Liver (tissue), 9 donors: ENCODE results near the gene SMAD5. TPM values are rescaled to one million over a fixed set of nuclear protein-coding genes. Genes with fewer than 3 reads are reported as not detected.

ENCODE experiments used
- DNase-seq: peaks from one replicate; pipeline ENCODE4 v3.0.0-alpha.2; 2017; ENCODE audit warnings: low spot score
- H3K27ac ChIP-seq, 2 donors: one replicate each; pipeline ENCODE4 v1.7.0; 2013; ENCODE audit warnings: inconsistent platforms in 2 of 2, low read length in 2 of 2, control low read depth in 1 of 2, low read depth in 1 of 2, mild to moderate bottlenecking in 1 of 2
- H3K27me3 ChIP-seq, 4 donors: one replicate each; pipeline versions ENCODE4 v1.6.1 to v1.7.0; 2013; ENCODE audit warnings: low read length in 3 of 4, inconsistent platforms in 1 of 4, mild to moderate bottlenecking in 1 of 4, moderate library complexity in 1 of 4; ENCODE audit not compliant: control insufficient read depth in 4 of 4, insufficient read depth in 4 of 4
- H3K36me3 ChIP-seq, 4 donors: one replicate each; pipeline versions ENCODE4 v1.6.1 to v1.7.0; 2013; ENCODE audit warnings: low read length in 3 of 4, mild to moderate bottlenecking in 3 of 4, low read depth in 1 of 4, moderate library complexity in 1 of 4; ENCODE audit not compliant: control insufficient read depth in 4 of 4, insufficient read depth in 3 of 4
- H3K4me1 ChIP-seq, 4 donors: one replicate each; pipeline versions ENCODE4 v1.6.1 to v1.7.0; 2013; ENCODE audit warnings: low read length in 3 of 4, mild to moderate bottlenecking in 3 of 4, moderate library complexity in 1 of 4; ENCODE audit not compliant: control insufficient read depth in 4 of 4, insufficient read depth in 4 of 4
- H3K4me3 ChIP-seq, 3 donors: one replicate each; pipeline versions ENCODE4 v1.6.1 to v1.7.0; 2013; ENCODE audit warnings: low read length in 3 of 3, control low read depth in 1 of 3, low read depth in 1 of 3, mild to moderate bottlenecking in 1 of 3
- H3K9ac ChIP-seq, 2 donors: one replicate each; pipeline ENCODE4 v1.7.0; 2013; ENCODE audit warnings: low read length in 2 of 2, mild to moderate bottlenecking in 2 of 2, moderate library complexity in 2 of 2, control low read depth in 1 of 2, low read depth in 1 of 2
- H3K9me3 ChIP-seq, 4 donors: one replicate each; pipeline versions ENCODE4 v1.6.1 to v1.7.0; 2013; ENCODE audit warnings: low read length in 3 of 4; ENCODE audit not compliant: control insufficient read depth in 4 of 4
- GABPA ChIP-seq, 2 donors: IDR thresholded peaks in 1 of 2; conservative IDR thresholded peaks in 1 of 2; 2 replicates each; pipeline ENCODE4 v1.6.1; 2016; ENCODE audit warnings: antibody characterized with exemption in 2 of 2, mild to moderate bottlenecking in 1 of 2, moderate library complexity in 1 of 2
- HNF4A ChIP-seq, 2 donors: conservative IDR thresholded peaks; 2 replicates each; pipeline ENCODE4 v1.6.1; 2016; ENCODE audit warnings: antibody characterized with exemption in 2 of 2, mild to moderate bottlenecking in 2 of 2
- NR2F2 ChIP-seq: IDR thresholded peaks from 2 replicates; pipeline ENCODE4 v1.6.1; 2016; ENCODE audit warnings: antibody characterized with exemption
- RAD21 ChIP-seq, 2 donors: IDR thresholded peaks; 2 replicates each; pipeline ENCODE4 v1.6.1; 2016; ENCODE audit warnings: antibody characterized with exemption in 2 of 2, mild to moderate bottlenecking in 2 of 2
- RXRA ChIP-seq, 2 donors: IDR thresholded peaks; 2 replicates each; pipeline ENCODE4 v1.6.1; 2017 to 2018; ENCODE audit warnings: antibody characterized with exemption in 2 of 2, mild to moderate bottlenecking in 1 of 2
- SP1 ChIP-seq: IDR thresholded peaks from 2 replicates; pipeline ENCODE4 v1.6.1; 2018; ENCODE audit warnings: antibody characterized with exemption, mild to moderate bottlenecking
- WGBS: extraction: QIAGEN DNeasy Blood & Tissue Kit; methylation state at CpG from one replicate; pipeline ENCODE4 v1.1.7; 2013; 5-methylcytosine and 5-hydroxymethylcytosine counted together
- polyA plus RNA-seq, 2 donors: library from polyadenylated mRNA; stranded (reverse) in 1 of 2; unstranded in 1 of 2; fragments of 200-250 nt in 1 of 2; fragments of >200 nt in 1 of 2; fragmentation: Nextera tagmentation in 1 of 2; extraction: Ambion mirVana in 1 of 2; gene quantifications; one replicate each; pipeline versions ENCODE4 v1.2.1 to v1.2.3, GENCODE V29; 2013 to 2015
- total RNA-seq, 2 donors: library from RNA; depleted of rRNA; stranded (reverse); fragments of >200 nt; gene quantifications; one replicate each; pipeline ENCODE4 v1.2.3, GENCODE V29; 2014
- TF ChIP-seq, protein P1 (sequence below): IDR thresholded peaks from 2 replicates; pipeline ENCODE4 v1.6.1; 2016; ENCODE audit warnings: antibody characterized with exemption, mild to moderate bottlenecking
- TF ChIP-seq, protein P2 (sequence below): fragments of 150-350 bp; IDR thresholded peaks from 2 replicates; pipeline ENCODE4 v1.5.1; 2017; ENCODE audit warnings: improper control_type of control experiment, low read depth, low read length; ENCODE audit not compliant: missing input control
- donor health status: healthy.
- donor health status: healthy.
- donor health status: healthy.
- donor health status: healthy.
- donor health status: healthy.

Gene SMAD5
- total and polyA plus RNA-seq, 4 donors, result 5.9 to 42.0 (median 16.3) TPM

- TF ChIP-seq, protein P1, sequence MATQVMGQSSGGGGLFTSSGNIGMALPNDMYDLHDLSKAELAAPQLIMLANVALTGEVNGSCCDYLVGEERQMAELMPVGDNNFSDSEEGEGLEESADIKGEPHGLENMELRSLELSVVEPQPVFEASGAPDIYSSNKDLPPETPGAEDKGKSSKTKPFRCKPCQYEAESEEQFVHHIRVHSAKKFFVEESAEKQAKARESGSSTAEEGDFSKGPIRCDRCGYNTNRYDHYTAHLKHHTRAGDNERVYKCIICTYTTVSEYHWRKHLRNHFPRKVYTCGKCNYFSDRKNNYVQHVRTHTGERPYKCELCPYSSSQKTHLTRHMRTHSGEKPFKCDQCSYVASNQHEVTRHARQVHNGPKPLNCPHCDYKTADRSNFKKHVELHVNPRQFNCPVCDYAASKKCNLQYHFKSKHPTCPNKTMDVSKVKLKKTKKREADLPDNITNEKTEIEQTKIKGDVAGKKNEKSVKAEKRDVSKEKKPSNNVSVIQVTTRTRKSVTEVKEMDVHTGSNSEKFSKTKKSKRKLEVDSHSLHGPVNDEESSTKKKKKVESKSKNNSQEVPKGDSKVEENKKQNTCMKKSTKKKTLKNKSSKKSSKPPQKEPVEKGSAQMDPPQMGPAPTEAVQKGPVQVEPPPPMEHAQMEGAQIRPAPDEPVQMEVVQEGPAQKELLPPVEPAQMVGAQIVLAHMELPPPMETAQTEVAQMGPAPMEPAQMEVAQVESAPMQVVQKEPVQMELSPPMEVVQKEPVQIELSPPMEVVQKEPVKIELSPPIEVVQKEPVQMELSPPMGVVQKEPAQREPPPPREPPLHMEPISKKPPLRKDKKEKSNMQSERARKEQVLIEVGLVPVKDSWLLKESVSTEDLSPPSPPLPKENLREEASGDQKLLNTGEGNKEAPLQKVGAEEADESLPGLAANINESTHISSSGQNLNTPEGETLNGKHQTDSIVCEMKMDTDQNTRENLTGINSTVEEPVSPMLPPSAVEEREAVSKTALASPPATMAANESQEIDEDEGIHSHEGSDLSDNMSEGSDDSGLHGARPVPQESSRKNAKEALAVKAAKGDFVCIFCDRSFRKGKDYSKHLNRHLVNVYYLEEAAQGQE, result no peak
- TF ChIP-seq SP1, result no peak
Observed at GRCh38 chr5:136103118-136103517, 29.5 kb upstream of the SMAD5 start (continued).

DNA sequence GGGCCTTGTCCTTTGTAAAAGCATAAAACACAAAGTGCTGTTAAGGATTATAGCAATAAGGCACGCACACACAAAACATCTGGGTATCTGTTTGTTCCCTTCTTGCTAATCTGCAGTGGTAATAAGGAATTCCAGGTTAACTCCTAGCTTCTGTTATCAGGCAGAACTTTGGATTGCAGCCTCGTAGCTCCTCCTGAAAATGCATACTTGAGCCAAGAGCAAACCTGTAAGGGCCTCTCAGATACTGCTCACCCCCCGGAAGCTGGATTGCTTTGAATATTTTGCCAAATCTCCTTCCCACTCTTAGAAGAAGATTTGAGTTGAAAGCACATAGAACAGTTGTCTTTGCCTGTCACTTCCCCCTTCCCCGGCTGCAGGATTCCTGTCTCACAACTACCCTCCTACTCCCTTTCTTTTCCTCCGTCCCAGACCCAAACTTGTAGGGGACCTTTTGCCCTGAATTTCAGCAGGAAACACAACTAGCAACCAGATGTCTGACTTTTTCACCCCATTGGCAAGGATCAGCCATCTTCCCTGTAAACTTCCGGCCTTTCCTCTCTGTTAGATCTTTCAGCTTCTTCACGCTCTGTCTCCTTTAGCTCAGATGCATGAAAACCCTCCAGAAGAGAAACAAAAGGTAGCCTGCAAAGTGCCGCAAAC is 28.2 kb upstream of the SMAD5 start:
- no peak overlapping the region for H3K9ac ChIP-seq
- H3K27ac ChIP-seq, result no peak overlapping the region
- H3K27me3 ChIP-seq, result no peaks in the 10 kb centered on the region
- H3K4me3 ChIP-seq, result no peak overlapping the region
- H3K9me3 ChIP-seq, result no peaks in the 10 kb centered on the region
- no peaks in the 10 kb centered on the region for H3K36me3 ChIP-seq
- no peak for DNase-seq
- H3K4me1 ChIP-seq, result peaks cover 0 to 15% (median 4%) of the 10 kb centered on the region in 4 donors
- 63% methylated on average over 8 of the region's 8 CpGs for WGBS
- no peak for TF ChIP-seq HNF4A (conservative IDR thresholded peaks at IDR 0.05)
- peak; percentile 23 for TF ChIP-seq SP1
- TF ChIP-seq, protein P1, result no peak
- peak; percentile 25 to 49 for TF ChIP-seq RXRA (IDR thresholded peaks at IDR 0.05)
- TF ChIP-seq, protein P2, sequence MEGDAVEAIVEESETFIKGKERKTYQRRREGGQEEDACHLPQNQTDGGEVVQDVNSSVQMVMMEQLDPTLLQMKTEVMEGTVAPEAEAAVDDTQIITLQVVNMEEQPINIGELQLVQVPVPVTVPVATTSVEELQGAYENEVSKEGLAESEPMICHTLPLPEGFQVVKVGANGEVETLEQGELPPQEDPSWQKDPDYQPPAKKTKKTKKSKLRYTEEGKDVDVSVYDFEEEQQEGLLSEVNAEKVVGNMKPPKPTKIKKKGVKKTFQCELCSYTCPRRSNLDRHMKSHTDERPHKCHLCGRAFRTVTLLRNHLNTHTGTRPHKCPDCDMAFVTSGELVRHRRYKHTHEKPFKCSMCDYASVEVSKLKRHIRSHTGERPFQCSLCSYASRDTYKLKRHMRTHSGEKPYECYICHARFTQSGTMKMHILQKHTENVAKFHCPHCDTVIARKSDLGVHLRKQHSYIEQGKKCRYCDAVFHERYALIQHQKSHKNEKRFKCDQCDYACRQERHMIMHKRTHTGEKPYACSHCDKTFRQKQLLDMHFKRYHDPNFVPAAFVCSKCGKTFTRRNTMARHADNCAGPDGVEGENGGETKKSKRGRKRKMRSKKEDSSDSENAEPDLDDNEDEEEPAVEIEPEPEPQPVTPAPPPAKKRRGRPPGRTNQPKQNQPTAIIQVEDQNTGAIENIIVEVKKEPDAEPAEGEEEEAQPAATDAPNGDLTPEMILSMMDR, result no peak
- TF ChIP-seq NR2F2, result peak; percentile 98
- TF ChIP-seq RAD21 (IDR thresholded peaks at IDR 0.05), result peak in 1 of 2 donors; percentile 17

DNA sequence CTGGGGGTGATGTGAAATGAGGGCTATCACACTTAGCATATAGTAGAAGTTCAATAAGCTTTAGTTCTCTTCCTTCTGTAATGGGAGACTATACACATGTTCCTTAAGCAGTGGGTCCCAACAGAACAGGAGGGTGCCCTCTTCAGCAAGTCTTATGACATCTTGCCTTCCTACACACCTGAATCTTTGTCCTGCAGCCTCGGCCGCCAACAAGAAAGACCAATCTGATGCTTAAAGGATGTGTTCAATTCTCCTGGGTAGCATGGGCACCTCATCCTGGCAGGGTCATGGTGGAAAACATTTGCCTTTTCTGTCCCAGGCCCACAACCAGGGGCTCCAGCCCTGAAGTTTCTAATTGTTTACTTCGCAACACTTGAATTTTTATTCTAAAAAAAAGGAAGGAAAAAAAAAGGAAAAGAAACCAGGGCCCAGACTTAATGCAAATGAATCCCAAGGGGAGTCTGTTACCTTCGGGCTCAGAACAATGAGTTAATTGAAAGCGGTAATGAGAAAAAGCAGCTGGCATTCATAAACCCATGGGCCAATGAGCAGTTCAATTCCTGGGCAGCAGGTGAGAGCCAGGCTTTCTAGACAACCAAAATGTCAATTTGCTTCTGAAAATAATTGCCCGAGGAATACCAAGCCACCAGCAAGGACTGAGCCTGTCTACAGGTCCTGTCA is 26.2 kb upstream of the SMAD5 start:
- Histone ChIP-seq H3K27ac (no peak overlapping the region), H3K9me3 (no peaks in the 10 kb centered on the region), H3K27me3 (no peaks in the 10 kb centered on the region), H3K9ac (no peak overlapping the region), H3K4me1 (peaks cover 0 to 15% (median 4%) of the 10 kb centered on the region in 4 donors), H3K36me3 (no peaks in the 10 kb centered on the region), H3K4me3 (no peak overlapping the region)
- TF ChIP-seq NR2F2 (no peak), GABPA (IDR thresholded peaks at IDR 0.05 in 1 of 2, conservative IDR thresholded peaks at IDR 0.05 in 1 of 2) (no peak), SP1 (no peak)
- no peak for DNase-seq
- WGBS, result 93% methylated on average over 6 of the region's 6 CpGs
